HL-60 (cell line): ENCODE data around the gene GPR142.

Experiments used
- CTCF ChIP-seq: IDR thresholded peaks from one replicate; pipeline ENCODE4 v1.5.1; 2011; ENCODE audit warnings: low read length, control low read depth, inconsistent platforms; ENCODE audit not compliant: insufficient read depth
- GABPA ChIP-seq: IDR thresholded peaks from 2 replicates; pipeline ENCODE4 v1.6.1; 2012; ENCODE audit warnings: low read depth
- POLR2AphosphoS5 ChIP-seq: IDR thresholded peaks from 2 replicates; pipeline ENCODE4 v1.6.1; 2012; ENCODE audit warnings: low read depth

GRCh38 chr17:74330446-74330845, 36.9 kb upstream of the GPR142 start:
- no peak for TF ChIP-seq POLR2AphosphoS5
- TF ChIP-seq CTCF = no peak
- TF ChIP-seq GABPA = no peak
